Measurements from ENCODE around the gene ZNF385D.

The ZNF385D gene

GRCh38 chr3:21372316-21372715, 378.7 kb downstream of the ZNF385D start:
- TF ChIP-seq CTCF (IDR thresholded peaks at IDR 0.05; ENCODE audit: insufficient read depth, low read length, poor library complexity, severe bottlenecking) = no peak
- no peaks in the 10 kb centered on the region for H3K36me3 ChIP-seq (ENCODE audit: control insufficient read depth, insufficient read depth, low read length)
- no peaks in the 10 kb centered on the region for H3K27me3 ChIP-seq (replicated peaks; ENCODE audit: control insufficient read depth, insufficient read depth, low read length)
- no peak overlapping the region for H3K4me3 ChIP-seq (replicated peaks; ENCODE audit: low read depth, low read length)
- no peak for DNase-seq (ENCODE audit: extremely low read depth, insufficient read length)

Measured in GM06990 (cell line).